ENCODE results near the gene UROC1.

- TF ChIP-seq ZNF280D (CRISPR knock-in tag; IDR thresholded peaks at IDR 0.05) (no peak), TARDBP (CRISPR knock-in tag; IDR thresholded peaks at IDR 0.05) (no peak), ZBTB1 (CRISPR knock-in tag; IDR thresholded peaks at IDR 0.05; ENCODE audit: borderline replicate concordance) (no peak), ZNF513 (CRISPR knock-in tag; conservative IDR thresholded peaks at IDR 0.05) (no peak), CEBPB (IDR thresholded peaks at IDR 0.05; ENCODE audit: borderline replicate concordance, low read depth, low read length) (no peak), REPIN1 (CRISPR knock-in tag; IDR thresholded peaks at IDR 0.05; ENCODE audit: borderline replicate concordance, low read depth) (no peak), CBX1 (IDR thresholded peaks at IDR 0.05; ENCODE audit: low read depth) (no peak), BCL6 (CRISPR knock-in tag; IDR thresholded peaks at IDR 0.05) (no peak), ZNF83 (CRISPR knock-in tag; IDR thresholded peaks at IDR 0.05; ENCODE audit: borderline replicate concordance) (no peak), CTCF (CRISPR knock-in tag; IDR thresholded peaks at IDR 0.05) (no peak), ZNF543 (CRISPR knock-in tag; IDR thresholded peaks at IDR 0.05) (no peak), TBP (CRISPR knock-in tag; IDR thresholded peaks at IDR 0.05) (no peak)
Observed at GRCh38 chr3:126460381-126460780, 57.2 kb downstream of the UROC1 start.
